ENCODE data around the gene GPX1.
A peak's percentile ranks its signal among the peaks of the same experiment; 100 is the strongest.
"Not testable (repeated sequence)": the region's sequence is repeated elsewhere in the genome, so short reads cannot be mapped to it uniquely, and the experiment has no call there.

The GPX1 gene

GRCh38 chr3:49352890-49353421 lies 5.2 kb downstream of the GPX1 start:
- H3K36me3 ChIP-seq (ENCODE audit: control insufficient read depth, insufficient read depth, low read length): no peaks in the 10 kb centered on the region
- no peak overlapping the region for H3K27ac ChIP-seq
- TF ChIP-seq CTCF (IDR thresholded peaks at IDR 0.05): no peak
- H3K4me3 ChIP-seq (ENCODE audit: low read depth, low read length): no peak overlapping the region
- no peak overlapping the region for H3K9ac ChIP-seq
- no peaks in the 10 kb centered on the region for H3K9me3 ChIP-seq (ENCODE audit: control insufficient read depth, low read length)
- H3K4me1 ChIP-seq: peaks cover 14% of the 10 kb centered on the region
- H3K79me2 ChIP-seq: peaks cover 3% of the 10 kb centered on the region
- no peaks in the 10 kb centered on the region for H3K27me3 ChIP-seq (ENCODE audit: control insufficient read depth, insufficient read depth, low read length)
- no peak overlapping the region for H3K4me2 ChIP-seq (ENCODE audit: low read length)
- no peak overlapping the region for H2AFZ ChIP-seq

GRCh38 chr3:49352281-49352680 lies 5.9 kb downstream of the GPX1 start:
- Histone ChIP-seq H3K9ac (no peak overlapping the region), H3K4me3 (ENCODE audit: low read depth, low read length) (no peak overlapping the region), H3K27ac (no peak overlapping the region)

GRCh38 chr3:49351521-49352011 lies 6.6 kb downstream of the GPX1 start:
- Histone ChIP-seq H3K9ac (no peak overlapping the region), H3K27ac (peak overlapping the region; percentile 34), H3K79me2 (peaks cover 3% of the 10 kb centered on the region), H3K4me1 (peaks cover 14% of the 10 kb centered on the region), H3K9me3 (ENCODE audit: control insufficient read depth, low read length) (no peaks in the 10 kb centered on the region), H3K4me2 (ENCODE audit: low read length) (peak overlapping the region; percentile 28), H3K36me3 (ENCODE audit: control insufficient read depth, insufficient read depth, low read length) (no peaks in the 10 kb centered on the region), H3K27me3 (ENCODE audit: control insufficient read depth, insufficient read depth, low read length) (no peaks in the 10 kb centered on the region), H2AFZ (peak overlapping the region; percentile 57), H3K4me3 (ENCODE audit: low read depth, low read length) (no peak overlapping the region)
- TF ChIP-seq CTCF (IDR thresholded peaks at IDR 0.05): no peak

More at GRCh38 chr3:49352281-49352680, 5.9 kb downstream of the GPX1 start:
- Histone ChIP-seq H3K4me1 (peaks cover 14% of the 10 kb centered on the region), H3K9me3 (ENCODE audit: control insufficient read depth, low read length) (no peaks in the 10 kb centered on the region), H3K79me2 (peaks cover 3% of the 10 kb centered on the region), H2AFZ (no peak overlapping the region), H3K4me2 (ENCODE audit: low read length) (no peak overlapping the region), H3K36me3 (ENCODE audit: control insufficient read depth, insufficient read depth, low read length) (no peaks in the 10 kb centered on the region), H3K27me3 (ENCODE audit: control insufficient read depth, insufficient read depth, low read length) (no peaks in the 10 kb centered on the region)
- TF ChIP-seq CTCF (IDR thresholded peaks at IDR 0.05): no peak

- H3K27me3 ChIP-seq (ENCODE audit: control insufficient read depth, insufficient read depth, low read length): no peaks in the 10 kb centered on the region
- no peak for TF ChIP-seq CTCF (IDR thresholded peaks at IDR 0.05)
- H3K4me2 ChIP-seq (ENCODE audit: low read length): no peak overlapping the region
- H3K36me3 ChIP-seq (ENCODE audit: control insufficient read depth, insufficient read depth, low read length): no peaks in the 10 kb centered on the region
- peaks cover 14% of the 10 kb centered on the region for H3K4me1 ChIP-seq
- H3K79me2 ChIP-seq: no peaks in the 10 kb centered on the region
- H3K4me3 ChIP-seq (ENCODE audit: low read depth, low read length): no peak overlapping the region
- no peaks in the 10 kb centered on the region for H3K9me3 ChIP-seq (ENCODE audit: control insufficient read depth, low read length)
- H3K27ac ChIP-seq: peak overlapping the region; percentile 16
- peak overlapping the region; percentile 72 for H2AFZ ChIP-seq
- no peak overlapping the region for H3K9ac ChIP-seq
Observed at GRCh38 chr3:49349348-49350114, 8.6 kb downstream of the GPX1 start.

- not testable (repeated sequence) for H3K27me3 ChIP-seq (ENCODE audit: control insufficient read depth, insufficient read depth, low read length); H3K36me3 ChIP-seq (ENCODE audit: control insufficient read depth, insufficient read depth, low read length); H2AFZ ChIP-seq; H3K79me2 ChIP-seq; H3K4me2 ChIP-seq (ENCODE audit: low read length); H3K4me3 ChIP-seq (ENCODE audit: low read depth, low read length); H3K9ac ChIP-seq; H3K27ac ChIP-seq; H3K9me3 ChIP-seq (ENCODE audit: control insufficient read depth, low read length)
- H3K4me1 ChIP-seq: peaks cover 14% of the 10 kb centered on the region
Observed at GRCh38 chr3:49348361-49348760, 9.8 kb downstream of the GPX1 start.

Data from parathyroid adenoma (tissue), 2 donors.